Prostate gland (tissue), 2 donors: ENCODE measurements around the gene NEDD4L.

Experiments
- POLR2A ChIP-seq: fragments of 450-650 bp; IDR thresholded peaks from one replicate; pipeline ENCODE4 v1.6.1; 2016; ENCODE audit warnings: antibody characterized with exemption, mild to moderate bottlenecking
- POLR2AphosphoS5 ChIP-seq: sonication (generic); formaldehyde crosslinking; IDR thresholded peaks from one replicate; pipeline ENCODE4 v1.6.1; 2017; ENCODE audit warnings: antibody characterized with exemption
- TF ChIP-seq, protein P1 (sequence below), 4 experiments: fragments of 200-600 bp in 2 of 4; fragments of 450-650 bp in 2 of 4; sonication (generic) in 2 of 4; IDR thresholded peaks; 1 replicate in 3 of 4; 2 replicates in 1 of 4; pipeline ENCODE4 v1.5.1; 2016 to 2019; ENCODE audit warnings: antibody characterized with exemption in 4 of 4, mild to moderate bottlenecking in 2 of 4, moderate library complexity in 2 of 4

- TF ChIP-seq, protein P1, sequence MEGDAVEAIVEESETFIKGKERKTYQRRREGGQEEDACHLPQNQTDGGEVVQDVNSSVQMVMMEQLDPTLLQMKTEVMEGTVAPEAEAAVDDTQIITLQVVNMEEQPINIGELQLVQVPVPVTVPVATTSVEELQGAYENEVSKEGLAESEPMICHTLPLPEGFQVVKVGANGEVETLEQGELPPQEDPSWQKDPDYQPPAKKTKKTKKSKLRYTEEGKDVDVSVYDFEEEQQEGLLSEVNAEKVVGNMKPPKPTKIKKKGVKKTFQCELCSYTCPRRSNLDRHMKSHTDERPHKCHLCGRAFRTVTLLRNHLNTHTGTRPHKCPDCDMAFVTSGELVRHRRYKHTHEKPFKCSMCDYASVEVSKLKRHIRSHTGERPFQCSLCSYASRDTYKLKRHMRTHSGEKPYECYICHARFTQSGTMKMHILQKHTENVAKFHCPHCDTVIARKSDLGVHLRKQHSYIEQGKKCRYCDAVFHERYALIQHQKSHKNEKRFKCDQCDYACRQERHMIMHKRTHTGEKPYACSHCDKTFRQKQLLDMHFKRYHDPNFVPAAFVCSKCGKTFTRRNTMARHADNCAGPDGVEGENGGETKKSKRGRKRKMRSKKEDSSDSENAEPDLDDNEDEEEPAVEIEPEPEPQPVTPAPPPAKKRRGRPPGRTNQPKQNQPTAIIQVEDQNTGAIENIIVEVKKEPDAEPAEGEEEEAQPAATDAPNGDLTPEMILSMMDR (IDR thresholded peaks at IDR 0.05), result no peak
- TF ChIP-seq POLR2A (no peak), POLR2AphosphoS5 (no peak)
Measured at GRCh38 chr18:58257461-58257860, 213.4 kb downstream of the NEDD4L start.
